CD4-positive, alpha-beta T cell (primary cell): ENCODE results near the gene ZNF610. TPM values are rescaled to one million over a fixed set of nuclear protein-coding genes. Genes with fewer than 3 reads are reported as not detected.

Source experiments
- ATAC-seq: fragments of 200-7000 bp; cut with Tn5 transposase; one replicate; pipeline ENCODE4 v1.10.0; 2022; ENCODE audit warnings: mild to moderate bottlenecking; ENCODE audit not compliant: poor library complexity
- CTCF ChIA-PET: fragments of 350-600 bp; sonication (Branson Sonifier 250); formaldehyde crosslinking; loops from one replicate; lab custom pipeline; 2021; ENCODE audit warnings: antibody characterized with exemption, inconsistent platforms; lab: Charles Lee
- POLR2A ChIA-PET: fragments of 350-600 bp; sonication (Branson Sonifier 250); formaldehyde crosslinking; loops from one replicate; lab custom pipeline; 2021; ENCODE audit warnings: antibody characterized with exemption, inconsistent platforms; lab: Charles Lee
- DNase-seq, 14 experiments: peaks; one replicate each; pipeline ENCODE4 v3.0.0-alpha.2; 2013 to 2020; ENCODE audit warnings: mixed read lengths in 2 of 14
- H3K27ac ChIP-seq, 2 donors: one replicate each; pipeline versions ENCODE4 v1.5.1 to v1.7.0; 2013; ENCODE audit warnings: low read length in 2 of 2, low read depth in 1 of 2, mild to moderate bottlenecking in 1 of 2
- H3K27me3 ChIP-seq, 2 experiments: 1 replicate in 1 of 2; 2 replicates in 1 of 2; pipeline versions ENCODE4 v1.6.1 to v1.7.0; 2013; ENCODE audit warnings: low read length in 2 of 2, control low read depth in 1 of 2, mild to moderate bottlenecking in 1 of 2, moderate library complexity in 1 of 2; ENCODE audit not compliant: insufficient read depth in 2 of 2, control insufficient read depth in 1 of 2
- H3K36me3 ChIP-seq: one replicate; pipeline ENCODE4 v1.6.1; 2013; ENCODE audit warnings: low read length, control low read depth; ENCODE audit not compliant: insufficient read depth
- H3K4me1 ChIP-seq: one replicate; pipeline ENCODE4 v1.6.1; 2013; ENCODE audit warnings: low read length, control low read depth; ENCODE audit not compliant: insufficient read depth
- H3K4me3 ChIP-seq: one replicate; pipeline ENCODE4 v1.5.1; 2013; ENCODE audit warnings: mild to moderate bottlenecking, low read length, moderate library complexity
- H3K9me3 ChIP-seq, 2 experiments: 1 replicate in 1 of 2; 2 replicates in 1 of 2; pipeline versions ENCODE4 v1.6.1 to v1.7.0; 2013; ENCODE audit warnings: low read length in 2 of 2, mild to moderate bottlenecking in 2 of 2, control low read depth in 1 of 2, moderate library complexity in 1 of 2; ENCODE audit not compliant: control insufficient read depth in 1 of 2, insufficient read depth in 1 of 2
- H3K27ac Mint-ChIP-seq: one replicate; pipeline ENCODE4 v1.8.0; 2020; ENCODE audit warnings: mixed read lengths
- H3K27me3 Mint-ChIP-seq: one replicate; pipeline ENCODE4 v1.8.0; 2021; ENCODE audit warnings: mixed read lengths
- H3K36me3 Mint-ChIP-seq: one replicate; pipeline ENCODE4 v1.8.0; 2021; ENCODE audit warnings: low read depth, mixed read lengths
- H3K4me1 Mint-ChIP-seq: one replicate; pipeline ENCODE4 v1.8.0; 2021; ENCODE audit warnings: low read depth, mixed read lengths
- H3K4me3 Mint-ChIP-seq: one replicate; pipeline ENCODE4 v1.8.0; 2020; ENCODE audit warnings: mild to moderate bottlenecking, mixed read lengths
- H3K9me3 Mint-ChIP-seq: one replicate; pipeline ENCODE4 v1.8.0; 2020; ENCODE audit warnings: mixed read lengths
- CTCF ChIP-seq: fragments of 200-600 bp; IDR thresholded peaks from one replicate; pipeline ENCODE4 v1.8.0; 2022; ENCODE audit warnings: antibody characterized with exemption, mild to moderate bottlenecking
- intact Hi-C, 2 experiments: fragments of 100-400 bp; cut with DNase I in 1 of 2; cut with micrococcal nuclease in 1 of 2; formaldehyde crosslinking; loops; one replicate each; pipeline versions ENCODE4 v1.15.1 to v1.9.0; 2023 to 2025; cut with DNase I, micrococcal nuclease
- total RNA-seq, 174 experiments: library from RNA in 2 of 174; stranded (reverse) in 2 of 174; gene quantifications; one replicate each; pipeline ENCODE4 v1.2.3 and lab custom pipeline; 2021 to 2026

The ZNF610 gene
- total RNA-seq, 2 experiments from 2014 or later = 0.52 to 0.53 TPM

DNA sequence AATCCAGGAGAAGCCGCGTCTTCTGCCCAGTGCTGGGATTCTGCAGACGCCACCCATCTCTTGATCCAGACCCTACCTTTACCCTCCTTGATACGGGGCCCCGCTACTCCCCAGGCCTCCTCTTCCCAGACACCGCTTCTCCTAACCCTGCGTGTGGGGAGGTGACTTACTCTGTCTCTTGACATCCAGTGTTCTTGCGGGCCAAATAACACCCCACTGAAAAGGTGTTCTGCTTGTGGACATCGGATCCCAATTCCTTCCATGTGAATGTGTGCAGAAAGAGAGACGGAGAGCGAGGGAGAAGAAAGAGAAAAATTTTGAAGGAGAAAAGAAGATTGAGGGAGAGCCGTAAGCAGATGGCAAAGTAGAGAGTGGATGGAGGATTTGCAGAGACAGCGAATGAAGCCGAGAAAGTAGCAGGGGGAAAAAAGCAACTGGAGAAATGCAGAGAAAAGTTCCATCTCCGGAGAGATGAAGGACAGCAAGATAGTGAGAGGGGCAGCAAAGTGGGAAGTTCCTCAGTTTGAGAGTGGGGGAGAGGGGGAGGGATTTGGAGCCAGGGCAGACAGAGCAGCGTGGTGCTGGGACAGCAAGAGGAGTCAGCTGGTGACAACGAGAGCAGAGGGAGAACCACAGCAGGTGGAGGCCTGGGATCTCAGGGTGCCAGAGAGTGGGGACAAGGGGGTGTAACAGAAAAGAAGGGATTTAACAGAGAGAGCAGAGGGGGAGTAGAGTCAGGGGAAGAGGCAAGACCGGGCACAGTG lies 38.3 kb upstream of the ZNF610 start:
- POLR2A ChIA-PET = no interaction called here
- H3K9me3 Mint-ChIP-seq = peaks cover 29% of the 10 kb centered on the region
- H3K4me1 Mint-ChIP-seq = peaks cover 18% of the 10 kb centered on the region
- peaks cover 20% of the 10 kb centered on the region for H3K4me1 ChIP-seq
- H3K27ac ChIP-seq = peak overlapping the region; percentile 87 to 95
- intact Hi-C loops = loop anchor here in 1 of 2 experiments (2.0 to 5.0 kb wide), 6 partner anchors 29 to 393 kb away; partner anchors contain the start of genes ZNF610, ZNF766, ZNF808 and ZNF836
- CTCF ChIA-PET = no interaction called here
- H3K27me3 Mint-ChIP-seq = peaks cover 4% of the 10 kb centered on the region
- no peak for TF ChIP-seq CTCF
- peak overlapping the region; percentile 99 for H3K4me3 Mint-ChIP-seq
- peaks cover 41 to 42% of the 10 kb centered on the region in 2 experiments for H3K9me3 ChIP-seq
- ATAC-seq (no peak), DNase-seq (peak in 1 of 14 experiments; percentile 4)
- H3K27ac Mint-ChIP-seq = peak overlapping the region; percentile 99
- no peaks in the 10 kb centered on the region for H3K27me3 ChIP-seq
- peaks cover 28% of the 10 kb centered on the region for H3K36me3 ChIP-seq
- H3K4me3 ChIP-seq = peak overlapping the region; percentile 80
- H3K36me3 Mint-ChIP-seq = peaks cover 78% of the 10 kb centered on the region

DNA sequence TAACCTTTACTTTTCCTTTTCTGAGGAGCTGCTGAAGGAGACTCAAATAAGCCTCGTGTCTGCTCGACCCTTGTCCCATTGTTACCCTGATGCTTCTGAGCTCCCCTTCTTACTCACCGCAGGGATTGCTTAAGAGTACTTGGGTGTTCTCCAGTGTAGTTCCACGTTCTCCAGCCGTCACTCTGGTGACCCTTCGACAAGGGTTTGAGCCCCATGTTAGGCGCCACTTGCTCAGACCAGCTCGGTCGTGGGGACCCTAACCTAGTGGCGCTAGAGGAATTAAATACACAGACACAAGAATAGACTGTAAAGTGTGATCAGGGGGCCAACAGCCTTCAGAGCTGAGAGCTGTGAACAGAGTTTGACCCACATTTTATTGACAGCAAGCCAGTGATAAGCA lies 28.8 kb upstream of the ZNF610 start:
- Mint-ChIP-seq H3K4me3 (no peak overlapping the region), H3K9me3 (peaks cover 22% of the 10 kb centered on the region), H3K27me3 (no peaks in the 10 kb centered on the region), H3K27ac (no peak overlapping the region), H3K4me1 (no peaks in the 10 kb centered on the region), H3K36me3 (peaks cover 94% of the 10 kb centered on the region)
- no peak for TF ChIP-seq CTCF
- no peaks in the 10 kb centered on the region for H3K4me1 ChIP-seq
- H3K27me3 ChIP-seq = no peaks in the 10 kb centered on the region
- peaks cover 45% of the 10 kb centered on the region for H3K36me3 ChIP-seq
- intact Hi-C loops = no loop called here
- no peak overlapping the region for H3K4me3 ChIP-seq
- H3K27ac ChIP-seq = no peak overlapping the region
- POLR2A ChIA-PET = interaction anchor here (0.8 kb wide), 1 partner anchor 258 kb away, joined by 3 read pairs; no protein-coding TSS in a partner anchor
- H3K9me3 ChIP-seq = peaks cover 63 to 87% of the 10 kb centered on the region in 2 experiments
- DNase-seq (peak in 2 of 14 experiments; percentile 2 to 9), ATAC-seq (no peak)
- CTCF ChIA-PET = no interaction called here

DNA sequence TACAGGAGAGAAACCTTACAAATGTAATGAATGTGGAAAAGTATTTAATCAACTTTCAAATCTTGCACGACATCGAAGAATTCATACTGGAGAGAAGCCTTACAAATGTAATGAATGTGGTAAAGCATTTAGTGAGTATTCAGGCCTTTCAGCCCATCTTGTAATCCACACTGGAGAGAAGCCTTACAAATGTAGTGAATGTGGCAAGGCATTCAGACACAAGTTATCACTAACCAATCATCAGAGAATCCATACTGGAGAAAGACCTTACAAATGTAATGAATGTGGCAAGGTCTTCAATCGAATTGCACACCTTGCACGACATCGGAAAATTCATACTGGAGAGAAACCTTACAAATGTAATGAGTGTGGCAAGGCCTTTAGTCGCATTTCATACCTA lies 13.6 kb upstream of the ZNF610 start:
- ATAC-seq = no peak
- ChIA-PET CTCF (no interaction called here), POLR2A (no interaction called here)
- no peak overlapping the region for H3K4me3 Mint-ChIP-seq
- Histone ChIP-seq H3K4me1 (no peaks in the 10 kb centered on the region), H3K36me3 (peaks cover 52% of the 10 kb centered on the region), H3K4me3 (no peak overlapping the region), H3K27me3 (no peaks in the 10 kb centered on the region), H3K9me3 (peaks cover 48 to 98% of the 10 kb centered on the region in 2 experiments), H3K27ac (no peak overlapping the region)
- TF ChIP-seq CTCF = no peak
- peaks cover 91% of the 10 kb centered on the region for H3K36me3 Mint-ChIP-seq
- H3K9me3 Mint-ChIP-seq = peaks cover 22% of the 10 kb centered on the region
- no peak for DNase-seq
- H3K27ac Mint-ChIP-seq = no peak overlapping the region
- H3K27me3 Mint-ChIP-seq = no peaks in the 10 kb centered on the region
- intact Hi-C loops = no loop called here
- H3K4me1 Mint-ChIP-seq = no peaks in the 10 kb centered on the region
